Vagina (tissue), 2 donors: ENCODE measurements around the gene SLX4.

ENCODE experiments used
- POLR2A ChIP-seq, 2 donors: fragments of 450-650 bp; IDR thresholded peaks; one replicate each; pipeline ENCODE4 v1.6.1; 2017; ENCODE audit warnings: antibody characterized with exemption in 2 of 2, mild to moderate bottlenecking in 2 of 2, moderate library complexity in 2 of 2
- POLR2AphosphoS5 ChIP-seq, 2 donors: sonication (generic); formaldehyde crosslinking; IDR thresholded peaks; one replicate each; pipeline ENCODE4 v1.9.0; 2017; ENCODE audit warnings: antibody characterized with exemption in 2 of 2, mild to moderate bottlenecking in 2 of 2, low read depth in 1 of 2; ENCODE audit not compliant: insufficient read depth in 1 of 2
- TF ChIP-seq, protein P1 (sequence below), 3 experiments: fragments of 450-650 bp in 2 of 3; fragments of 200-600 bp in 1 of 3; sonication (generic) in 1 of 3; IDR thresholded peaks; one replicate each; pipeline ENCODE4 v1.5.1; 2017 to 2019; ENCODE audit warnings: antibody characterized with exemption in 3 of 3, mild to moderate bottlenecking in 2 of 3, moderate library complexity in 2 of 3

DNA sequence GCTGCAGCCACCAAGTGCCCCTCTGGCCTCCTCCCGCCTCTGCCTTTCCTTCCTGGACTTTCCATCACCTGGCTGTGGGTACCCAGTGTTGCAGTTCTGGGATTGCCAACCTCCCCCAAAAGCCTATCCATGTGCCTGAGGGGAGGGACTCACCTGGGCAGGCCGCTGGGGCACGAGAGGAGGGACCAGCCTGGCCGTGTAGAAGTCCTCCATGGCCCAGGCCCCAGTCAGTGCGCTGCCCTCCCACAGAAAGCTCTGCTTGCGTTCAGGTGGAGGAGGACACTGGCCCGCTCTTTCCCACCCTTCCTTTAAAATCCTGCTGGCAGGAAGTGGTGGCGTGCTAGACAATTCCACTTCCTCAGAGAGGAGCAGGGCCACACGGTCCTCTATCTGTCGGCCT, 14.2 kb downstream of the SLX4 start:
- TF ChIP-seq, protein P1, sequence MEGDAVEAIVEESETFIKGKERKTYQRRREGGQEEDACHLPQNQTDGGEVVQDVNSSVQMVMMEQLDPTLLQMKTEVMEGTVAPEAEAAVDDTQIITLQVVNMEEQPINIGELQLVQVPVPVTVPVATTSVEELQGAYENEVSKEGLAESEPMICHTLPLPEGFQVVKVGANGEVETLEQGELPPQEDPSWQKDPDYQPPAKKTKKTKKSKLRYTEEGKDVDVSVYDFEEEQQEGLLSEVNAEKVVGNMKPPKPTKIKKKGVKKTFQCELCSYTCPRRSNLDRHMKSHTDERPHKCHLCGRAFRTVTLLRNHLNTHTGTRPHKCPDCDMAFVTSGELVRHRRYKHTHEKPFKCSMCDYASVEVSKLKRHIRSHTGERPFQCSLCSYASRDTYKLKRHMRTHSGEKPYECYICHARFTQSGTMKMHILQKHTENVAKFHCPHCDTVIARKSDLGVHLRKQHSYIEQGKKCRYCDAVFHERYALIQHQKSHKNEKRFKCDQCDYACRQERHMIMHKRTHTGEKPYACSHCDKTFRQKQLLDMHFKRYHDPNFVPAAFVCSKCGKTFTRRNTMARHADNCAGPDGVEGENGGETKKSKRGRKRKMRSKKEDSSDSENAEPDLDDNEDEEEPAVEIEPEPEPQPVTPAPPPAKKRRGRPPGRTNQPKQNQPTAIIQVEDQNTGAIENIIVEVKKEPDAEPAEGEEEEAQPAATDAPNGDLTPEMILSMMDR (IDR thresholded peaks at IDR 0.05), result no peak
- TF ChIP-seq POLR2A (IDR thresholded peaks at IDR 0.05), result no peak
- no peak for TF ChIP-seq POLR2AphosphoS5 (IDR thresholded peaks at IDR 0.05; ENCODE audit: insufficient read depth in 1 of 2, low read depth in 1 of 2)
